Heart left ventricle (tissue), 13 donors: ENCODE results near the gene PANX1.

ENCODE experiments used
- POLR2A ChIP-seq, 2 donors: fragments of 450-650 bp; IDR thresholded peaks; one replicate each; pipeline ENCODE4 v1.6.1; 2017; ENCODE audit warnings: antibody characterized with exemption in 2 of 2, mild to moderate bottlenecking in 2 of 2, moderate library complexity in 2 of 2
- TF ChIP-seq, protein P1 (sequence below), 12 donors: fragments of 200-600 bp; sonication (generic) in 4 of 12; IDR thresholded peaks; one replicate each; pipeline versions ENCODE4 v1.5.0 to v1.8.0; 2018 to 2022; ENCODE audit warnings: antibody characterized with exemption in 12 of 12, mild to moderate bottlenecking in 5 of 12
- donor health status: ischemic (EF 13 %, LVEDD 7.1; RV severe dilation, severe dysfunction).
- donor health status: DM: no; HTN: yes; CAD: no.
- donor health status: DM: no; HTN: no; CAD: no.
- donor health status: ischemic (EF 25% LVEDD 6.9; RV normal size, moderate dysfunction).
- donor health status: ischemic (EF 25% LVEDD 5.7; RV mildly dilated, moderate dysfunction).
- donor health status: ischemic (EF 35%, LVEDD 5.7; RV mildly dilated, moderate dysfunction).
- donor health status: nonischemic (EF 11% LVEDD 7.7; RV severe dilation, severe dysfunction).
- donor health status: DM: yes; HTN: yes; CAD: no.
- donor health status: PGD.
- donor health status: ischemic (EF 29% LVEDD 5.4; RV normal size, mild dysfunction).
- donor health status: nonischemic (EF 23%, LVEDD 6.1; RV moderate dilation, normal function).

DNA sequence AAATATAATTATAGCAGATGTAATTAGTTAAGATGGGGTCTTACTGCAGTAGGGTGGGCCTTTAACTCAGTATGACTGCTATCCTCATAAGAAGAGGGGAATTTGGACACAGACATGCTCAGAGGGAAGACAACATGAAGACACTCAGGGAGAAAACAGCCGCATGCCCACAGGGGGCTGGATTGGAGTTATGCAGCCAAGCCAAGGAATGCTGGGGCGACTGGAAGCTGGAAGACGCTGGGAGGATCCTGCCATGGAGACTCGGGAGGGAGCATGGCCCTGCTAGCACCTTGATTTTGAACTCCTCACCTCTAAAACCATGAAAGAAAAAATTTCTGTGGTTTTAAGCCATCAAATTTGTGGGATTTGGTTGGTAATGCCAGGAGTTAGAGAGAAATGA, 40.9 kb downstream of the PANX1 start:
- TF ChIP-seq, protein P1, sequence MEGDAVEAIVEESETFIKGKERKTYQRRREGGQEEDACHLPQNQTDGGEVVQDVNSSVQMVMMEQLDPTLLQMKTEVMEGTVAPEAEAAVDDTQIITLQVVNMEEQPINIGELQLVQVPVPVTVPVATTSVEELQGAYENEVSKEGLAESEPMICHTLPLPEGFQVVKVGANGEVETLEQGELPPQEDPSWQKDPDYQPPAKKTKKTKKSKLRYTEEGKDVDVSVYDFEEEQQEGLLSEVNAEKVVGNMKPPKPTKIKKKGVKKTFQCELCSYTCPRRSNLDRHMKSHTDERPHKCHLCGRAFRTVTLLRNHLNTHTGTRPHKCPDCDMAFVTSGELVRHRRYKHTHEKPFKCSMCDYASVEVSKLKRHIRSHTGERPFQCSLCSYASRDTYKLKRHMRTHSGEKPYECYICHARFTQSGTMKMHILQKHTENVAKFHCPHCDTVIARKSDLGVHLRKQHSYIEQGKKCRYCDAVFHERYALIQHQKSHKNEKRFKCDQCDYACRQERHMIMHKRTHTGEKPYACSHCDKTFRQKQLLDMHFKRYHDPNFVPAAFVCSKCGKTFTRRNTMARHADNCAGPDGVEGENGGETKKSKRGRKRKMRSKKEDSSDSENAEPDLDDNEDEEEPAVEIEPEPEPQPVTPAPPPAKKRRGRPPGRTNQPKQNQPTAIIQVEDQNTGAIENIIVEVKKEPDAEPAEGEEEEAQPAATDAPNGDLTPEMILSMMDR (IDR thresholded peaks at IDR 0.05), result no peak
- no peak for TF ChIP-seq POLR2A (IDR thresholded peaks at IDR 0.05)
